GM18508 (cell line): Measurements from ENCODE around the gene ACSS3.
"Not testable (repeated sequence)": the region's sequence is repeated elsewhere in the genome, so short reads cannot be mapped to it uniquely, and the experiment has no call there.

Experiments used
- ATAC-seq: cut with Tn5 transposase; IDR thresholded peaks from one replicate; pipeline ENCODE4 v1.9.1; 2021; ENCODE audit warnings: moderate number of reproducible peaks; ENCODE audit not compliant: insufficient read depth, unreplicated experiment

ACSS3 gene

DNA sequence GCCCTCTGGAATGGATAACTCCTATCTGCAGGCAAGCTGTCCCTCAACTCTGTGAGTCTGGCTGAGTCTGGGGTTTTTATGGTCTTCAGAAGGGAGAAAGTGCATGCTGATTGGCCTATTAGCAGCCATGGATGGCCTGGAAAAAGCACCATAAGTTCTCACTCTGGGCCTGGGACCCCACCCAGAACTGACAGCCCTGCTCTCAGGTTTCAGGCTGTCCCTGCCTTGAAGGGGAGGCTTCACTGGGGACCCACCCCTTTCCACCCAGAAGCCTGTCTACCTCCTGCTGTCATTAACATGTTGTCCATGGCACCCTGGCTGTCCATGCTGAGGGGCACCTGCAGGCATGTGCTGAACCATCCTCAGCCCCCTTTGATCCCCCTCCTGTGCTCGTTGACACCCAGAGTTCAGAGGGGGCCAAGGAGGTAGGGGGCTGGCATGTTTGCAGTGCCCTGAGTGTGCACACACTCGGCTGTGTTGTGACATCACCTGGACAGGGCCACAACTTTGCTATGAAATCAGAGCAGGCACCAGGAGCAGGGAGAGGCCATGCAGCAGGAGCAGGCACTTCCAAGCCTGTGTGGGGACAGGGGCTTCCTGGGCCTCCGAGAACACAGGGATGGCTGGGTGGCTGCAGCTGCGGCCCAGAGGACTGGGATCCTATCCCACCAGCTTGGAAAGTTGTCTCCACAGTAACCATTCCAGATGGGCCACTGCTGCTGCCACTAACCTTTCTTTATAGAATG lies 84.7 kb downstream of the ACSS3 start:
- ATAC-seq: no peak

DNA sequence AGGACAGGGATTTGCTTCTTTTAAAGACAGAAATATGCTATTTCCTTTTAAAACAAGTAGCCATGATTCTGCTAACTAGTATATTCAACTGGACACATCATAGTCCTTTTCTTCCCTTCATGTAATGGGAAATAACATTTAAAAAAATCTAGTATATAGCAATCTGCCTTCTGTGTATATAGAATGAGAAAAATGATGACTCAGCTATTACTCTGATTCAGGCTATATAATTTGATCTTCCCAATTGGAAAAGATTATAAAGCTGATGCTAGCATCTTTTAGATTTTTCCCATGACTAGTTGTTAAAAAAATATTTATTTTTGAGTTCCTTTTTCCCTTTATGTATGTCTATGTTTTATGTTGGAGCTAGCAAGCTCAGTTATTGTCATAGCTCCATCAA lies 86.9 kb downstream of the ACSS3 start:
- ATAC-seq: no peak

DNA sequence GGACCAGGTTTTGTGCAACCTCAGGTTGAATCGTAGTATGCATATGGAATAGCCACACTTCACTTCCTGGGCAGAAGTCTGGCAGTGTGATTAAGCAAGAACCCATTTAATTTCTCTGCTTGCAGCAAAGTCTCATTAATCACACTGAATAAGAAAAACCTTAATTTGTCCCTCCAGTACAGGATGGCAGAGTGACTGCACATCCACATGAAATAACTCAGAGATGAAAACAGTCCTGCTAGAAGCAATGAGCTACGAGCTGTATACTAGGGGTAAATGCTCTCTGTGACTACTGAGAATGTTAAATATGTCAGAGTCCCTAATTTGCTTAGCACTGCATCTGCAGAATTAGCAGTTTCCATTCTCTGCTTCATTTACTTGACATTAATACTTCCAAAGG lies 88.9 kb downstream of the ACSS3 start:
- no peak for ATAC-seq

DNA sequence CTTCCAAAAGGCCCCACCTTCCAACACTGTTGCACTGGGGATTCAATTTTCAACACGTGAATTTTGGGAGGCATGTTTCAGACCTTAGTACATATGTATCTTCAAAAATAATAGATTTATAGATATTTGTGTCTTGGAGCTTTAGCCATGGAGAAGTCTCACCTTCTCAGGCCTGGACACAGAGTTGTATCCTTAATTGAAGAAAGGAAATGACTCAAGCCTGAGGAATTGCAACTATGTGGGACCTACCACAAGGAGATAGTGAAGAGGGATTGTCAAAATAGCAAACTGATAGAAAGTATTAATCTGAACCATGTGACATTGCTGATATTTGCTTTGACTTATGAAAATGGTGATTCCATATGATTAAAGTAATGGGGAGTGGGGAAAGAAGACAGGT lies 89.8 kb downstream of the ACSS3 start:
- no peak for ATAC-seq

DNA sequence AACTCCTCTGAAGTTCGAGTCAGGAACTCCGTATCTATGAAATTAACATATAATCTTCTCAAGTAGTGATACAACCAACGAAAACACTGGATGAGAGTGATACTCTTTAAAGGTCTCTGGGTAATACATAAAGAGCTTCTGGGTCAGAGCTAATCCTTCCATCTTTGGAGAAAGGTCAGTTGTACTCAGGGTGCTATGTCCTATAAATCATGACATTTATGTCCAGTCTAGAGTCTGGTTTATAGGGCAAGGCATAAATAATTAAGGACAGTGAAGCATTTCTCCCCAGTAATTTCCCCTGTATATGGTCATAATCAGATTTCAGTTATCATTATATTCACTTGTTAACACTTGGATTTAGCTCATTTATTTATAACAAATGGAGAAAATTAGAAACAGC lies 90.6 kb downstream of the ACSS3 start:
- no peak for ATAC-seq

GRCh38 chr12:81170072-81170471 lies 92.2 kb downstream of the ACSS3 start:
- ATAC-seq: no peak

DNA sequence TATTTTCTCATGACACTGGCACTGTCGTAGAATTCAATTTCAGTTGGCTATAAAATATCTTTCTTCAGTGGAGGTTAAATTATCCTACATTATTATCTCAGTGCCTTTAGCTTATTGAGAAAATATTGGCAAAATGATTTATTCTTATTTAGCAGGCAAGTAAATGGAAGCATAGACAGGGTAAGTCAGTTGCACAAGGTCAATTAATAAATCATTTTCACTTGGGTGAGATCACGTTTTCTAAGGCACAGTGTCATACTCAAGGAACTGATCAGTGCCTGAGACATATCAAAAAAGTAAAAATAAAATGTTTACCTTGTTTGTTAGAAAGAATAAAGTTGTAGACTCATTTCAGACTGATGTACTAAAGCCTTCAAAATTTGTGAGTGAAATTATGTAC lies 95.0 kb downstream of the ACSS3 start:
- no peak for ATAC-seq

DNA sequence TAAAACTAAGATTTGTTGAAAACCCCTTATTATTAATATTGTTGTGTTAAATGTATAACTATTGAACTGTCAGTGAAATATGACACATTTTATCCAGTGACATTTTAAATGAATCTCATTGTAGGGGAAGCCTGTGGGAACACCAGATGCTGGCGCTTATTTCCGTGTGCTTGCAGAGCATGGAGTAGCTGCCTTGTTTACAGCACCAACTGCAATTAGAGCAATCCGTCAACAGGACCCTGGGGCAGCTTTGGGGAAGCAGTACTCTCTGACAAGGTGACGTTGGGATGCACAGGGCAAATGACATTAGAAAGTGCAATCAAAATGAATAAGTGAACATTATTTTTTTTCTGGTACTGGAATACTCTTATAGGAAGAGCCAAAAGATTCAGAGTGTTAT lies 96.8 kb downstream of the ACSS3 start:
- ATAC-seq: no peak

DNA sequence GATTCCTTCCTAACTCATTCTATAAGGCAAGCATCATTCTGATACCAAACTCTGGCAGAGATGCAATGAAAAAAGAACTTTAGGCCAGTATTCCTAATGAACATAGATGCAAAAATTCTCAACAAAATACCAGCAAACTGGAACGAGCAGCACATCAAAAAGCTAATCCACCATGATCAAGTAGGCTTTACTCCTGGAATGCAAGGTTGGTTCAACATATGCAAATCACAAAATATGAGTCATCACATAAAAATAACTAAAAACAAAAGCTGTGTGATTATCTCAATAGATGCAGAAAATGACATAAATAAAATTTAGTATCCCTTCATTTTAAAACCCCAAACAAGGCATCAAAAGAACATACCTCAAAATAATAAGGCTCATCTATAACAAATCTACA lies 98.9 kb downstream of the ACSS3 start:
- ATAC-seq: no peak

GRCh38 chr12:81181691-81182090 lies 103.8 kb downstream of the ACSS3 start:
- no peak for ATAC-seq

DNA sequence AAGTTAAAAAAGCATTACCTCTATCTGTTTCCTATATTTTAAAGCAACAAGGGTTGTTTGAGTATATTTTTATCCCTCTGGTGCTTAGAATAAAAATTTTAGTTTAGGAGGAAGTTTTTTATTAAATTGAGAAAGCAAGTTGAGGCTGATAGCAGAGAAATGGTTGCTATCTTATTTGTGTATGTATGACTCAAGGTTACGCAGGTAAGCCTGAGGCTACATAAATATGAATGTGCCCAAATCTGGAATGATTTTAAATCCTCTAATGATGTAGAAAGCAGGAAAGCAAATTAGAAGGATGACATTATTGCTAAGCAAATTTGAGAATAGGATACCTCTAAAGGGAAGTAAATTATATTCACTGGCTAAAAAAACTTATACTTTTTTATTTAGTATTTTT lies 109.8 kb downstream of the ACSS3 start:
- no peak for ATAC-seq

GRCh38 chr12:81196595-81196994 lies 118.7 kb downstream of the ACSS3 start:
- no peak for ATAC-seq

- not testable (repeated sequence) for ATAC-seq
Measured at GRCh38 chr12:81200561-81200960, 122.7 kb downstream of the ACSS3 start.

DNA sequence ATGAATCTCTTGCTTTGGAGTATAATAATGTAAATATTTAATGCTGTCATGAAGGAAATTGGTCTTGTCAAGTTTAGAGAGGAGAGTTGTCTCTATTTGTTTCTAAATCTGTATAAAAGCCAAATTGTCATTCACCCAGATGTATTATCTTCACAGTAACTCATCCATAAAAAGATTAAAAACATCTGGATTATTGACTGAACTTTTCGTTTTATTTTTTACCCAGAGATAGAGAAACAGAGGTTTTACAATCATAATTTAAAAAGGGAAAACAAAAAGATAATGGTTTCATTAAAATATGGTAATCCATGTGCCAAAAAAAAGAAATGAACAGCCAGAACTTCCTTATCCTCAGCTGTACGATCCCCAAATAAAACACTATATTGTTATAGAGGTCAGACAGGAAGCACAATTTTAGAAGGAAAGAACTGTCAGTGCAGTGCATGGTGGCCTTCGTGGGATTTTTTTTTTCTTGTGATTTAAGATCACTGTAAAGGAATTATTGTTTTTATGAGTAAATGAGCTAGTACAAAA lies 125.9 kb downstream of the ACSS3 start:
- no peak for ATAC-seq

- no peak for ATAC-seq
Measured at GRCh38 chr12:81205416-81205815, 127.5 kb downstream of the ACSS3 start.

GRCh38 chr12:81206429-81206828 lies 128.6 kb downstream of the ACSS3 start:
- no peak for ATAC-seq

GRCh38 chr12:81207173-81207572 lies 129.3 kb downstream of the ACSS3 start:
- no peak for ATAC-seq

GRCh38 chr12:81207664-81208063 lies 129.8 kb downstream of the ACSS3 start:
- ATAC-seq: no peak

- ATAC-seq: no peak
Measured at GRCh38 chr12:81208187-81208911, 130.5 kb downstream of the ACSS3 start.

DNA sequence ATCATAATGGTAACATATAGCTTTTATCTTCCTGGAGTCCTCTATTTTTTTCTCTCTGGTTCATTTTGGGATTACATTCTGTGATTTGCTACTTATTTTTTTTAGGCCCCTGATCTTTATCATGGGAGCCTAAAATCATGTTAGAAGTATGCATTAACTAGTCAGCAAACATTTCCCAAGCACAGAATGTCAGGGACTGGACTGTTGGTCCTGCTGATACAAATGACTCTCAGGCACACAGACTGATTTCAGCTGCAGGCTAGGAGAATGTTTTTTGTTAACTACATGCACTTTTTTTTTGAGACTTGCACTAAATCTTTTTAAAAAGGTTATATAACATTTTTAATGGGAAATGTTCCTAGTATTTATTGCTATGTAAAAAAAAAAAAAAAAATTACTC lies 131.1 kb downstream of the ACSS3 start:
- no peak for ATAC-seq

- ATAC-seq: not testable (repeated sequence)
Measured at GRCh38 chr12:81209772-81210225, 131.9 kb downstream of the ACSS3 start.

DNA sequence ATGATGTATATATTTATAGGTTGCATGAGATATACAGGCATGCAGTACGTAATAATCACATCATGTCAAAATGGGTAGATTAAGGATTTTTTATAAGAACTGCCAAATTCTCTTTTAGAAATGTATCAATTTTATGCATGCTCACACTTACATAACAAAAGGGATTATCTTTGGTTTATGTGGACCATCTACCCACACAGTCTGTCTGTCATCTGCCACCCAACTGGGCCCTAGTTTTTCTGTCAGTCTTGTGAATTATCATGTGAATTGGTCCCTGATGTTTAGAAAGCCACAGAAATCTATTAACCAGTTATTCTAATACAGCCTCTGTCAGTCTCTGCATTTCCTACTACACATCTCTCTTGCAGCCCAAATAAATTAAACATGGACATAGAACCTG lies 133.4 kb downstream of the ACSS3 start:
- ATAC-seq: no peak
